Body of pancreas (tissue), 4 donors: Measurements from ENCODE around the gene LNPK.
"Not testable (repeated sequence)": the region's sequence is repeated elsewhere in the genome, so short reads cannot be mapped to it uniquely, and the experiment has no call there.

Experiments used
- POLR2A ChIP-seq, 3 donors: fragments of 450-650 bp; IDR thresholded peaks; one replicate each; pipeline ENCODE4 v1.6.1; 2016; ENCODE audit warnings: antibody characterized with exemption in 3 of 3, mild to moderate bottlenecking in 2 of 3
- TF ChIP-seq, protein P1 (sequence below), 7 experiments: fragments of 450-650 bp in 4 of 7; fragments of 200-600 bp in 3 of 7; sonication (generic) in 3 of 7; IDR thresholded peaks; one replicate each; pipeline ENCODE4 v1.5.1; 2016 to 2019; ENCODE audit warnings: antibody characterized with exemption in 7 of 7

GRCh38 chr2:175913267-175913666 is 88.8 kb downstream of the LNPK start:
- TF ChIP-seq, protein P1, sequence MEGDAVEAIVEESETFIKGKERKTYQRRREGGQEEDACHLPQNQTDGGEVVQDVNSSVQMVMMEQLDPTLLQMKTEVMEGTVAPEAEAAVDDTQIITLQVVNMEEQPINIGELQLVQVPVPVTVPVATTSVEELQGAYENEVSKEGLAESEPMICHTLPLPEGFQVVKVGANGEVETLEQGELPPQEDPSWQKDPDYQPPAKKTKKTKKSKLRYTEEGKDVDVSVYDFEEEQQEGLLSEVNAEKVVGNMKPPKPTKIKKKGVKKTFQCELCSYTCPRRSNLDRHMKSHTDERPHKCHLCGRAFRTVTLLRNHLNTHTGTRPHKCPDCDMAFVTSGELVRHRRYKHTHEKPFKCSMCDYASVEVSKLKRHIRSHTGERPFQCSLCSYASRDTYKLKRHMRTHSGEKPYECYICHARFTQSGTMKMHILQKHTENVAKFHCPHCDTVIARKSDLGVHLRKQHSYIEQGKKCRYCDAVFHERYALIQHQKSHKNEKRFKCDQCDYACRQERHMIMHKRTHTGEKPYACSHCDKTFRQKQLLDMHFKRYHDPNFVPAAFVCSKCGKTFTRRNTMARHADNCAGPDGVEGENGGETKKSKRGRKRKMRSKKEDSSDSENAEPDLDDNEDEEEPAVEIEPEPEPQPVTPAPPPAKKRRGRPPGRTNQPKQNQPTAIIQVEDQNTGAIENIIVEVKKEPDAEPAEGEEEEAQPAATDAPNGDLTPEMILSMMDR (IDR thresholded peaks at IDR 0.05): not testable (repeated sequence)
- TF ChIP-seq POLR2A (IDR thresholded peaks at IDR 0.05): not testable (repeated sequence)
